Renal cortex interstitium (tissue), 11 donors: ENCODE data around the gene DUS1L. TPM values are rescaled to one million over a fixed set of nuclear protein-coding genes. Genes with fewer than 3 reads are reported as not detected.

Experiments
- DNase-seq, 11 donors: peaks; one replicate each; pipeline ENCODE4 v3.0.0-alpha.2; 2013; ENCODE audit warnings: low read depth in 9 of 11, low spot score in 4 of 11; ENCODE audit errors: extremely low read depth in 1 of 11
- polyA plus RNA-seq, 3 donors: library from polyadenylated mRNA; unstranded; fragments of 120-200 nt; gene quantifications; one replicate each; pipeline ENCODE4 v1.2.1, GENCODE V29; 2013; ENCODE audit not compliant: insufficient read length in 3 of 3

Gene DUS1L
- polyA plus RNA-seq, 3 donors: 66.2 to 92.0 (median 90.5) TPM

GRCh38 chr17:82104797-82105416 lies 39.3 kb upstream of the DUS1L start:
- no peak for DNase-seq

GRCh38 chr17:82103553-82104451 lies 38.2 kb upstream of the DUS1L start:
- DNase-seq: peak in 5 of 11 donors; percentile 33 to 68 (median 46)

- DNase-seq: no peak
Measured at GRCh38 chr17:82101767-82102679, 36.4 kb upstream of the DUS1L start.

- no peak for DNase-seq
Measured at GRCh38 chr17:82101301-82101715, 35.7 kb upstream of the DUS1L start.

- DNase-seq: no peak
Measured at GRCh38 chr17:82100502-82101298, 35.1 kb upstream of the DUS1L start.

GRCh38 chr17:82098939-82099763 lies 33.5 kb upstream of the DUS1L start:
- DNase-seq: no peak

GRCh38 chr17:82098169-82098938 lies 32.8 kb upstream of the DUS1L start, which contains the start of gene FASN:
Gene FASN, minus strand, starts transcription at chr17:82098236. Its CDS starts 1,791 bp downstream, at chr17:82096445.
- peak; percentile 75 to 93 (median 90) for DNase-seq

GRCh38 chr17:82097919-82098168 lies 32.2 kb upstream of the DUS1L start:
- DNase-seq: no peak

GRCh38 chr17:82097184-82097918 lies 31.7 kb upstream of the DUS1L start:
- DNase-seq: no peak

- DNase-seq: no peak
Measured at GRCh38 chr17:82096709-82097183, 31.1 kb upstream of the DUS1L start.

GRCh38 chr17:82095777-82096708 lies 30.4 kb upstream of the DUS1L start:
- DNase-seq: no peak

- no peak for DNase-seq
Measured at GRCh38 chr17:82094931-82095776, 29.6 kb upstream of the DUS1L start.

- DNase-seq: no peak
Measured at GRCh38 chr17:82092995-82093751, 27.6 kb upstream of the DUS1L start.

GRCh38 chr17:82092628-82092994 lies 27.0 kb upstream of the DUS1L start:
- no peak for DNase-seq
